Frontal cortex (tissue), 4 donors: ENCODE data around the gene KLF13. TPM values are rescaled to one million over a fixed set of nuclear protein-coding genes. Genes with fewer than 3 reads are reported as not detected.
"Not testable (repeated sequence)": the region's sequence is repeated elsewhere in the genome, so short reads cannot be mapped to it uniquely, and the experiment has no call there.

Source experiments
- DNase-seq, 2 donors: peaks; one replicate each; pipeline ENCODE4 v3.0.0; 2012; ENCODE audit warnings: low spot score in 2 of 2
- FAIRE-seq: peaks from 2 replicates; lab custom pipeline; 2012; peaks lifted over from hg19 to GRCh38; lab: Jason Lieb, UNC
- total RNA-seq: library from RNA; depleted of rRNA; stranded (reverse); fragments of >200 nt; gene quantifications from one replicate; pipeline ENCODE4 v1.2.3, GENCODE V29; 2014
- donor health status: control.
- donor health status: control.
- donor health status: control.

KLF13 gene
- total RNA-seq, 1 donor from 2014 or later = 45.2 TPM

GRCh38 chr15:31356097-31356496 is 29.5 kb downstream of the KLF13 start:
- not testable (repeated sequence) for FAIRE-seq, DNase-seq

GRCh38 chr15:31357148-31357547 is 30.5 kb downstream of the KLF13 start:
- DNase-seq (no peak), FAIRE-seq (no peak)

GRCh38 chr15:31358163-31358562 is 31.5 kb downstream of the KLF13 start:
- no peak for DNase-seq
- no peak for FAIRE-seq

- DNase-seq (no peak), FAIRE-seq (no peak)
These were observed 32.5 kb downstream of the KLF13 start for GRCh38 chr15:31358957-31359701.

GRCh38 chr15:31359702-31360111 is 33.1 kb downstream of the KLF13 start:
- DNase-seq = no peak
- FAIRE-seq = no peak

- no peak for FAIRE-seq
These were observed 33.5 kb downstream of the KLF13 start for GRCh38 chr15:31360158-31360561.

GRCh38 chr15:31360843-31361763 is 34.5 kb downstream of the KLF13 start:
- no peak for DNase-seq

More at GRCh38 chr15:31360158-31360561, 33.5 kb downstream of the KLF13 start:
- no peak for DNase-seq

GRCh38 chr15:31361764-31362515 is 35.3 kb downstream of the KLF13 start:
- FAIRE-seq (no peak), DNase-seq (no peak)

More at GRCh38 chr15:31360843-31361763, 34.5 kb downstream of the KLF13 start:
- no peak for FAIRE-seq

- no peak for FAIRE-seq
- no peak for DNase-seq
These were observed 36.3 kb downstream of the KLF13 start for GRCh38 chr15:31362886-31363285.

- DNase-seq = no peak
- no peak for FAIRE-seq
These were observed 37.8 kb downstream of the KLF13 start for GRCh38 chr15:31364301-31365031.

- FAIRE-seq (no peak), DNase-seq (no peak)
These were observed 38.5 kb downstream of the KLF13 start for GRCh38 chr15:31365032-31365654.

- FAIRE-seq (no peak), DNase-seq (peak; percentile 76 to 88)
These were observed 39.1 kb downstream of the KLF13 start for GRCh38 chr15:31365655-31366127.

GRCh38 chr15:31366169-31366734 is 39.6 kb downstream of the KLF13 start:
- FAIRE-seq = no peak

GRCh38 chr15:31367021-31367729 is 40.5 kb downstream of the KLF13 start:
- DNase-seq = no peak
- no peak for FAIRE-seq

More at GRCh38 chr15:31366169-31366734, 39.6 kb downstream of the KLF13 start:
- no peak for DNase-seq

GRCh38 chr15:31367730-31368344 is 41.2 kb downstream of the KLF13 start:
- FAIRE-seq = no peak
- no peak for DNase-seq

GRCh38 chr15:31369727-31370126 is 43.1 kb downstream of the KLF13 start:
- DNase-seq (no peak), FAIRE-seq (no peak)

GRCh38 chr15:31371520-31372240 is 45.0 kb downstream of the KLF13 start:
- DNase-seq (no peak), FAIRE-seq (no peak)
